Hematopoietic multipotent progenitor cell treated with erythropoietin and hydrocortisone succinate and interleukin-3 and kit ligand, for 6 days (in vitro differentiated cells): Measurements from ENCODE around the gene RFXAP.

Experiments
- DNase-seq: peaks from one replicate; pipeline ENCODE4 v3.0.0-alpha.2; 2015

Gene RFXAP

DNA sequence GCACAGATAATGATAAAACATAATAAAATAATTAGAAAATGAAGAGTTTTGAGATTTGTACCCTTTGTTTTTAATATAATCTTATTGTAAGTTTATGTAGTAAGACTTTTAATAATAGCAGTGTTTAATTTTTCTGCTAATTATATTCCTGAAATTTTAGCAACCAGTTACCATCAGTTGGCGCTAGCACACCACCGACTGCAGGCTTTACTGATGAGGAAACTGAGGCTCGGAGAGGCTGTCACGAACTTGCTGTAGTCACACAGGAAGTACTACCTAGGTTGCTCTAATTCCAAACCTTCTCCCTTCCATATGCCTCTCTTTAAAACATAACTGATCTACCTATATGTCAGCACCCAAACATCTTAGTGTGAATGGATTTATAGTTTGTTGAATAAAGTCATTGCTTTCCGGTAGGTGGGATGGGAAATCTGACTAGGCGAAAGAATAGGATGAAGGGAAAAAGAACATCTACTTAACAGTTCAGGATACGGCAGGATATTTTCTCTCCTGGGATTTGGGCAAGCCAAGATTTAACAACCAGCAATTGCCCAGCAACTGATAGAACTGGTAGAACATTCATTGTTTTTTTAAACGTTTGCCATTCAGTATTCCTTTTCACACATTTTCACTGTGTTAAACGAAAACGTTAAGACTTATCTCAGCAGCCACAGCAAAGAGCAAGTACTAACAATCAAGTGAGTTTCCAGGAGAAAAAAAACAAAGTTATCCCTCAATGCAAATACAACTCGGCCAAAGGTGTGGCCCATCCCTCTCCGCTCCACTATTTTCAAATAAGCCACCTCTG lies 822 bp upstream of the RFXAP start:
- no peak for DNase-seq

DNA sequence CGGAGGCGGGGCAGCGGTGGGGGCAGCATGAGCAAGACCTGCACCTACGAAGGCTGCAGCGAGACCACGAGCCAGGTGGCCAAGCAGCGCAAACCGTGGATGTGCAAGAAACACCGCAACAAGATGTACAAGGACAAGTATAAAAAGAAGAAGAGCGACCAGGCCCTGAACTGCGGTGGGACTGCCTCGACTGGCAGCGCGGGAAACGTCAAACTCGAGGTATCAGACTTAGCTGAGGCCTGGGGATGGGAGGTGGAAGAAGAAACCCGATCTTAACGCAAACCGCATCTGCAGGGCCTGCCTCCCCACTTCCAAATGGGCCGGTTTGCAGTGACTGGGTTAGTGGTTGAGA lies 693 bp downstream of the RFXAP start:
- peak; percentile 77 for DNase-seq

- DNase-seq, result no peak
These were observed 1.2 kb downstream of the RFXAP start for GRCh38 chr13:36820222-36820621.

DNA sequence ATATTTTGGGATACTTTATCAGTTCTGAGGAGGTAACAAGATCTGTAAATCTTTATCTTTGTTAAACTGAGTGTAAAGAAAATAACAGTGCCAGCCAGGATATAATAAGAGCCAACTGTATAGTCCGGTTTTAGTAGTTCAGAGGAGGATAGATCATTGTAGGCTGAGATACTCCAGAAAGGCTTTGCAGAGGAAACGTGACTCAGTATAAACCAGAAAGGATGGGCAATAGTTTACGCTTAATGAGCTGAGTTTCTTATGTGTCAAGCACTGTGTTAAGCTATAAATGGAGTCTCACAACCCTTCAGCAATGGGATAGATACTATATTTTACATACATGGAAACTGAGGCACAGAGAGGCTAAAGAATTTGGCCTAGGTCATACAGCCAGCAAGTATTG lies 3.8 kb downstream of the RFXAP start:
- no peak for DNase-seq

- peak; percentile 47 for DNase-seq
These were observed 10.7 kb downstream of the RFXAP start for GRCh38 chr13:36829753-36830152.

DNA sequence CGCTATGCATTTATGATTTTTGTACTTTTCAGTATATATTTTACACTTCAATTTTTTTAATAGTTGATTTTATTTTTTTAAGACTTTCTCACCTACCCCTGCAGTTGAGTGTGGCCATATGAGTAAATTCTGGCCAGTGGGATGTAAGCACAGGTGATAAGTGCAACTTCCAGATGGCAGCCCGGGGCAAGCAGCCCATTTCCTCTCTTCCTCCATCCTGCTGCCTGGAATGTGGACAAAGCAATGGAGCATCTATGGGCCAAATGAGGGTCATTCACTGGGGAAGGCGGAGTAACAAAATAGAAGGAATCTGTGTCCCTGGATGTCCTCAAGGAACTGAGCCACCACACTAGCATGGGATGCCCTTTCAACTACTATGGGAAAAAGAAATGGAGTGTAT lies 12.3 kb downstream of the RFXAP start:
- no peak for DNase-seq

DNA sequence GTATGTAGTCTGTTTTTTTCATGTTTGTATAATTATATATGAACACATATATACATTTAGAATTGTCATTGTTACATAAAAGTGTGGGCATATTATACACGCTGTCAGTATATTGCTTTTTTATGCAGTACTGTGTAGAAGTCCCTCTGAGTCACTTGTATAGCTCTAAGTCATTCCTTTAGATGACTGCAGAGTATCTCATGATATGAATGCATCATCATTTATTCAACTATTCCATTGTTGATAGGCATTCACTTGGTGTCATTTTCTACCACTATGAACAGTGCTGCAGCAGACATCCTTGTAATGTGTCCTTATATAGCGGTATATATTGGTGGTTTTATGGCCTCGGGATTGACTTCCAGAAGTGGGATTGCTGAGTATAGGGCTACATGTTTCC lies 15.3 kb downstream of the RFXAP start:
- no peak for DNase-seq

GRCh38 chr13:36837354-36838092 lies 18.5 kb downstream of the RFXAP start:
- no peak for DNase-seq

- DNase-seq, result no peak
These were observed 20.3 kb downstream of the RFXAP start for GRCh38 chr13:36839281-36839680.

GRCh38 chr13:36839981-36840380 lies 21.0 kb downstream of the RFXAP start:
- no peak for DNase-seq

GRCh38 chr13:36840718-36841250 lies 21.8 kb downstream of the RFXAP start:
- DNase-seq, result no peak

- DNase-seq, result peak; percentile 49
These were observed 22.4 kb downstream of the RFXAP start for GRCh38 chr13:36841391-36841790.

- no peak for DNase-seq
These were observed 28.6 kb downstream of the RFXAP start for GRCh38 chr13:36847606-36848005.

GRCh38 chr13:36848199-36848982 lies 29.4 kb downstream of the RFXAP start:
- peak; percentile 49 for DNase-seq

DNA sequence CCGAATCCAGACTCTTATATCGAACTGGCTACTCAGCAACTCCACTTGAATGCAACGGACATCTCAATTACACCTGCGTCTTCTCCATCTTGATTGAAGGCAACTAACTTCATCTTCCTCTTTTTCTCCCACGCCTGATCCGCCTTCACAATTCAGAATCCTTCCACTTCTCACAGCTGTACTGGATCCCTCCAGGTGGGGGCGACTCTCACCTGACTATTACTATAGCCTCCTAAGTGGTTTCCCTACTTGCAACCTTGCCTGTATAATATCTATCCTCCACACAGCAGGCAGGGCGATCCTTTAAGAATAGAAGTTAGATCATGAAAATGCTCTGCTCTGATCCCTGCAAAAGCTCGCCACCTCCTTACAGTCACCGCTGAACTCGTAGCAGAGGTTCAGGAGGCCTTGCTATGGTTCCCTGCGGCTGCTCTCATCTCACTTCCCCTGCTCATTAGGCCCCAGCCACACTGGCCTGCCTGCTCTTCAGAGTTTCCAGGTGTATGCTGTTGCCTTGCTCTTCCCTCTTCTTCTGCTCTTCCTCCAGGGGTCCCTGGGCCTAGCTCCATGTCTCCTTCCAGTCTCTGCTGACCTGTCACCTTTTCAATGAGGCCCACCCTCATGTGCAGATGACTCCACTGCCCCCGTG lies 31.9 kb downstream of the RFXAP start:
- peak; percentile 59 for DNase-seq

DNA sequence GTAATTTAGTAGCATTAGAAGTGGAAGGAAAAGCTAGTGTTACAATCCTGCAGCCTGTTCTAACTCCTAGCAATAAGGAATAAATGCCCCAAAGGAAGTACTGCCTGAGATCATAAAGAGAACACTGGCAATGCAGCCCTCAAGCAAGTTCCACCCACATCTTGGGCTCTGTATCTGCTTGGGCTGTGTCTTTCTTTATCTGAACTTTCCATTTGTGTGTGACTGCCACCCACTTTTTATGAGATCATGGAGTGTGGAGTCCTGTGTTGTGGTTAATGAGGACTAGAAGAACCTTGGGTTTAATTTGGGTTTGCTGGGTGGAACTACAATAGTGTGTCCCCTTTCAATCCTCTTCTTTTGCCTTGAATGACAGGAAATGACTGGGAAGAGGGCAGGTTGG lies 38.2 kb downstream of the RFXAP start:
- DNase-seq, result peak; percentile 86

DNA sequence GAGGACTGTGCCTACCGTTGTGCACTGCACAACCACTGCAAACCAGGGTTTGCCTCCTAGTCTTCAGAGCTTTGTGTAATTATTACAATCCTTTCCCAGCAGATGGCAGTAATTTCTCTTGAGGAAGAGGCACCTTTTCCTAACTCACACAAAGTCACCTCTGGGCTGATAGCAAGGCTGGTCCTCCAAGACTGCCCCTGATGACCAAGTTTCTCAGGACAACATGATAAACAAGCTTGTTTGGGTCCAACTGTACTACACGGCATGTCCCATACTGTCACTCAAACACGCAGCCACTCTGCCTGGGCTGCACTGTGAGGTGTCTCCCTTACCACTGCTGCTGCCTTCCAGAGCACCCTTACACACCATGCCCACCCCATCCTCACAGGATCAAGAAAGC lies 39.3 kb downstream of the RFXAP start:
- DNase-seq, result peak; percentile 89

- DNase-seq, result no peak
These were observed 40.2 kb downstream of the RFXAP start for GRCh38 chr13:36859259-36859658.

DNA sequence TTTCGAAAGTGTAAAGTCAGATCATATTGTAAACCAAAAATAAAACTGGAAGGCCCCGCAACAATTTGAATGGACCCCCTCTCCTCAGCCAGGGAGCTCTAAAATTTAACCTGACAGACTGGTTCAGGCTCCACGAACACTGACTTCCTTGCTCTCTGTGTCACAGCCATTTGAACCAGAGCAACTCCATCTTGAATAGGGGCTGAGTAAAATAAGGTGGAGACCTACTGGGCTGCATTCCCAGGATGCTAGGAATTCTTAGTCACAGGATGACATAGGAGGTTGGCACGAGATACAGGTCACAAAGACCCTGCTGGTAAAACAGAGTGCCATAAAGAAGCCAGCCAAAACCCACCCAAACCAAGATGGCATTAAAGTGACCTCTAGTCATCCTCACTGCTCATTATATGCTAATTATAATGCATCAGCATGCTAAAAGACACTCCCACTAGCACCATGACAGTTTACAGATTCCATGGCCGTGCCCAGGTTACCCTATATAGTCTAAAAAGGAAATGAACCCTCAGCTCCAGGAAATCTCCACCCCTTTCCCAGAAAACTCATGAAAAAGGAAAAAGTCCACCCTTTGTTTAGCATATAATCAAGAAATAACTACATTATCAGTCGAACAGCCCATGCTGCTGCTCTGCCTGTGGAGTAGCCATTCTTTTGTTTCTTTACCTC lies 43.1 kb downstream of the RFXAP start:
- peak; percentile 21 for DNase-seq

DNA sequence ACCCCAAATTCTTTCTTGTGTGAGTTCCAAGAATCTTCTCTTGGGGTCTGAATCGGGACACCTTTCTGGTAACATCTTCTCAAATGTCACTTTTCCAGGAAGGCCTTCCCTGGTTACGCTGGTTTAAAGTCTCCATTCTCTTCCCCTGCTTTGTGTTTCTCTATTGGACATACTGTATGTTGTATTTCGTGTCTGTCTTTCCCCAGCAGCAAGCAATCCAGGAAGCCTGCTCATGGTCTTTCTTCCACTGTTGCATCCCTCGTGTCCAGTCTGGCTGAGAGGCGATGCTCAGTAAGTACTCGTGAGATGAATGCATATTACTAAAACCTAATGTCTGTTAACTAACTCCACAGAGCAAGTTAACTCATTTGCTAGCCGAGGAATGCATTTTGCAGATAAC lies 43.7 kb downstream of the RFXAP start:
- DNase-seq, result no peak

DNA sequence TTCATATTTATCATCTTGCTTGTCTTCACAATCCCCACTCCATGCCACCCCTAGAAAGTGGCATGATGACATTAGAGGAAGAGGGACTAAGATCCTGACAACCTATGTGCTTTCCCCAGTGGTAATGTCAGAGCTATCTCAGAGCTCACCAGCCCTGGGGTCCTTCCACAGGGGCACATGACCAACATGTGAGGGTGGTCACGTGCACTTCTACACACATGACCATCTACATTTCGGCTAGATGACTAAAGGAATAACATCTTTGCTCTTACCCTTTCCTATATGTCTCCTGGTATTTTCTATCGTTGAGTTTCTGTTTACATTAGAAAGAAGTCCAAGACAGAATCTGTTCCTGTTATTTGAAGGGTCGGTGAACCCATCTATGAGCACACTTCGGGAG lies 46.2 kb downstream of the RFXAP start:
- no peak for DNase-seq

DNA sequence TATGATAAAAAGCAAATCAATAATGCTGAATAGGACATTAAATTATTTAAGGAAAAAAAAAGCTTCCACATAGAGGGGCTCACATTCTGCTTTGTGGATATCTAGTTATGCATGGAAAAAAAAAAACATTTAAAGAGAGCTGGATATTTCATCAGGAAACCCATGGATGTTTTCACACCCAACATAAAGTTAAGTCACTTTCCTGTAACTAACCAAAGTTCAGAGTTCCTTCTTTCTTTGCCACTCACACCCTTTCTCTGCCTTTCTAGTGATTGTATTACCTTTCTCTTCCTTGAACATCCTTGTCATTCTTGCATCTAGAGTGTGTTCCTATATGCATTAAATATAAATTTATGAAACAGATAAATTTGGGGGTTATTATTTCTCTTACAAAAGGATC lies 47.2 kb downstream of the RFXAP start:
- DNase-seq, result no peak
